HepG2 (cell line): ENCODE measurements around the gene RABL6. TPM values are rescaled to one million over a fixed set of nuclear protein-coding genes. Genes with fewer than 3 reads are reported as not detected.

Source experiments
- ATAC-seq: fragments of 200-7000 bp; cut with Tn5 transposase; 3 replicates; pipeline ENCODE4 v1.9.1; 2020; ENCODE audit warnings: mild to moderate bottlenecking, moderate library complexity
- BruUV-seq: library from RNA; stranded (reverse); fragments of 400-500 nt; replicated peaks from 2 replicates; lab custom pipeline; 2021; lab: Mats Ljungman, UMichigan
- CTCF ChIA-PET: fragments of 300-600 bp; formaldehyde crosslinking; extraction: SDS; loops from one replicate; lab custom pipeline; 2021; ENCODE audit warnings: low total read pairs, inconsistent platforms, low intra/inter-chr PET ratio; lab: Yijun Ruan, JAX
- POLR2A ChIA-PET: fragments of 350-600 bp; sonication (Branson Sonifier 250); formaldehyde crosslinking; loops from one replicate; lab custom pipeline; 2020; ENCODE audit warnings: antibody characterized with exemption, inconsistent platforms; lab: Yijun Ruan, JAX
- DNase-seq: peaks from one replicate; pipeline ENCODE4 v3.0.0-alpha.2; 2015; ENCODE audit warnings: low spot score
- FAIRE-seq: peaks from 3 replicates; lab custom pipeline; 2011; peaks lifted over from hg19 to GRCh38; lab: Jason Lieb, UNC
- H2AFZ ChIP-seq: one replicate; pipeline ENCODE4 v1.6.1; 2011; ENCODE audit warnings: low read length, inconsistent platforms
- H3K27ac ChIP-seq: fragments of 300-600 bp; 3 replicates; pipeline ENCODE4 v1.8.0; 2011; ENCODE audit warnings: mixed run types, mild to moderate bottlenecking, mixed read lengths, low read length, inconsistent platforms; ENCODE audit not compliant: insufficient read depth; ENCODE audit errors: extremely low read length
- H3K27me3 ChIP-seq, 2 experiments: fragments of 200-600 bp in 1 of 2; 2 replicates in 1 of 2; 3 replicates in 1 of 2; pipeline versions ENCODE4 v1.6.0 to v1.8.0; 2011; ENCODE audit warnings: low read length in 2 of 2, mild to moderate bottlenecking in 2 of 2, moderate library complexity in 2 of 2, inconsistent platforms in 1 of 2; ENCODE audit not compliant: insufficient read depth in 2 of 2, control insufficient read depth in 1 of 2
- H3K36me3 ChIP-seq, 2 experiments: fragments of 200-600 bp in 1 of 2; replicated peaks in 1 of 2; 2 replicates in 1 of 2; 3 replicates in 1 of 2; pipeline versions ENCODE4 v1.5.1 to v1.8.0; 2011; ENCODE audit warnings: low read length in 2 of 2, inconsistent platforms in 1 of 2; ENCODE audit not compliant: insufficient read depth in 2 of 2, control insufficient read depth in 1 of 2
- H3K4me1 ChIP-seq: 2 replicates; pipeline ENCODE4 v1.5.1; 2012; ENCODE audit warnings: low read length, inconsistent platforms; ENCODE audit not compliant: insufficient read depth
- H3K4me2 ChIP-seq: 2 replicates; pipeline ENCODE4 v1.6.0; 2011; ENCODE audit warnings: low read depth, low read length, inconsistent platforms
- H3K4me3 ChIP-seq, 3 experiments: fragments of 200-600 bp in 1 of 3; sonication (generic), shearing (Covaris generic) in 1 of 3; replicated peaks in 1 of 3; 2 replicates each; pipeline ENCODE4 v1.5.1; 2011 to 2016; ENCODE audit warnings: low read length in 3 of 3, inconsistent platforms in 2 of 3, low read depth in 2 of 3, mild to moderate bottlenecking in 2 of 3, control low read depth in 1 of 3, mixed read lengths in 1 of 3; ENCODE audit not compliant: insufficient read depth in 1 of 3
- H3K79me2 ChIP-seq: one replicate; pipeline ENCODE4 v1.6.1; 2011; ENCODE audit warnings: low read length, inconsistent platforms; ENCODE audit not compliant: insufficient read depth
- H3K9ac ChIP-seq: 2 replicates; pipeline ENCODE4 v1.6.0; 2011; ENCODE audit warnings: mild to moderate bottlenecking, low read depth, low read length, inconsistent platforms; ENCODE audit not compliant: insufficient read depth
- H3K9me3 ChIP-seq: 2 replicates; pipeline ENCODE4 v1.5.1; 2012; ENCODE audit warnings: mild to moderate bottlenecking, low read length
- H4K20me1 ChIP-seq: 2 replicates; pipeline ENCODE4 v1.6.0; 2011; ENCODE audit warnings: inconsistent platforms, mild to moderate bottlenecking, low read length, moderate library complexity; ENCODE audit not compliant: insufficient read depth
- AGO1 ChIP-seq: fragments of 200-400 bp; formaldehyde crosslinking; IDR thresholded peaks from 2 replicates; pipeline ENCODE4 v1.6.1; 2017; ENCODE audit warnings: mild to moderate bottlenecking, low read depth, low read length, moderate library complexity; ENCODE audit not compliant: poor library complexity, severe bottlenecking
- IRF2 ChIP-seq: IDR thresholded peaks from 2 replicates; pipeline ENCODE4 v1.6.1; 2018; ENCODE audit warnings: missing genetic modification reagents, missing compliant biosample characterization
- KDM5B ChIP-seq: sonication (generic); formaldehyde crosslinking; IDR thresholded peaks from 2 replicates; pipeline ENCODE4 v1.4.0; 2020; ENCODE audit warnings: missing genetic modification reagents, mild to moderate bottlenecking, borderline replicate concordance
- MAF1 ChIP-seq: sonication (generic); formaldehyde crosslinking; IDR thresholded peaks from 2 replicates; pipeline ENCODE4 v1.5.0; 2020; ENCODE audit warnings: missing genetic modification reagents, borderline replicate concordance
- MTF2 ChIP-seq: sonication (generic); formaldehyde crosslinking; IDR thresholded peaks from 2 replicates; pipeline ENCODE4 v1.5.0; 2020; ENCODE audit warnings: missing genetic modification reagents, borderline replicate concordance
- RAD51 ChIP-seq: fragments of 450-650 bp; IDR thresholded peaks from 2 replicates; pipeline ENCODE4 v1.6.1; 2016; ENCODE audit warnings: borderline replicate concordance
- SCMH1 ChIP-seq: sonication (generic); formaldehyde crosslinking; IDR thresholded peaks from 2 replicates; pipeline ENCODE4 v1.9.0; 2021; ENCODE audit warnings: missing genetic modification reagents, mild to moderate bottlenecking, borderline replicate concordance
- TBP ChIP-seq: sonication (generic); formaldehyde crosslinking; IDR thresholded peaks from 2 replicates; pipeline ENCODE4 v1.5.0; 2020; ENCODE audit warnings: missing genetic modification reagents
- ZFP82 ChIP-seq: sonication (generic); formaldehyde crosslinking; IDR thresholded peaks from 2 replicates; pipeline ENCODE4 v1.5.1; 2020; ENCODE audit warnings: mild to moderate bottlenecking, missing genetic modification reagents, borderline replicate concordance
- ZNF256 ChIP-seq: sonication (generic); formaldehyde crosslinking; conservative IDR thresholded peaks from 2 replicates; pipeline ENCODE4 v1.4.0; 2020; ENCODE audit warnings: missing genetic modification reagents
- ZNF33A ChIP-seq: sonication (generic); formaldehyde crosslinking; IDR thresholded peaks from 2 replicates; pipeline ENCODE4 v1.5.1; 2020; ENCODE audit warnings: missing genetic modification reagents, mild to moderate bottlenecking, moderate library complexity, borderline replicate concordance
- ZNF451 ChIP-seq: sonication (generic); formaldehyde crosslinking; IDR thresholded peaks from 2 replicates; pipeline ENCODE4 v1.5.0; 2020; ENCODE audit warnings: mild to moderate bottlenecking, missing genetic modification reagents
- ZNF75D ChIP-seq: sonication (generic); formaldehyde crosslinking; IDR thresholded peaks from 2 replicates; pipeline ENCODE4 v1.8.1; 2023; ENCODE audit warnings: missing genetic modification reagents, mild to moderate bottlenecking, borderline replicate concordance
- ZNF780A ChIP-seq: sonication (generic); formaldehyde crosslinking; IDR thresholded peaks from 2 replicates; pipeline ENCODE4 v1.8.0; 2022; ENCODE audit warnings: mild to moderate bottlenecking, missing genetic modification reagents, moderate library complexity
- whole genome bisulfite sequencing: methylation state at CpG from one replicate; pipeline ENCODE4 v1.1.6; 2017; ENCODE audit warnings: low lambda C conversion rate; 5-methylcytosine and 5-hydroxymethylcytosine counted together
- in situ Hi-C: cut with HindIII; loops from 2 replicates; pipeline ENCODE4 v1.10.0; 2017; ENCODE audit warnings: low pct_unique_long_range_greater_than_20kb; ENCODE audit not compliant: extremely low pct_ligation_motif_present
- intact Hi-C: fragments of 100-400 bp; cut with micrococcal nuclease; formaldehyde crosslinking; loops from one replicate; pipeline ENCODE4 v1.10.0; 2022; ENCODE audit not compliant: unreplicated experiment
- polyA plus RNA-seq, 8 experiments: library from polyadenylated mRNA; depleted of rRNA in 3 of 8; stranded (reverse) in 7 of 8; unstranded in 1 of 8; fragments of >200 nt; fragmentation: Illumina TruSeq in 4 of 8; extraction: Trizol in 4 of 8; gene quantifications; 2 replicates each; pipeline versions ENCODE4 v1.2.1 to v1.2.3, GENCODE V29; 2011 to 2016; ENCODE audit warnings: low read depth in 4 of 8, missing spikeins in 1 of 8, mixed read lengths in 1 of 8; ENCODE audit not compliant: insufficient read depth in 1 of 8
- total RNA-seq, 5 experiments: library from RNA; depleted of rRNA; stranded (reverse); fragments of >200 nt; fragmentation: Illumina TruSeq; extraction: Trizol; gene quantifications; 2 replicates each; pipeline ENCODE4 v1.2.3, GENCODE V29; 2016; ENCODE audit warnings: low read depth in 1 of 5
- TF ChIP-seq, protein P1 (sequence below): sonication (generic); formaldehyde crosslinking; IDR thresholded peaks from 2 replicates; pipeline ENCODE4 v1.5.0; 2020; ENCODE audit warnings: mild to moderate bottlenecking, missing genetic modification reagents, borderline replicate concordance
- TF ChIP-seq, protein P2 (sequence below): IDR thresholded peaks from 2 replicates; pipeline ENCODE4 v1.6.1; 2016; ENCODE audit warnings: low read depth
- TF ChIP-seq, protein P3 (sequence below): sonication (generic); formaldehyde crosslinking; IDR thresholded peaks from 2 replicates; pipeline ENCODE4 v1.9.0; 2021; ENCODE audit warnings: missing genetic modification reagents, borderline replicate concordance

The RABL6 gene
- total and polyA plus RNA-seq, 2 of the 13 experiments (the other 11 are each of a cell fraction or from before 2014, with no cell fraction given): 81.5 to 125 TPM

DNA sequence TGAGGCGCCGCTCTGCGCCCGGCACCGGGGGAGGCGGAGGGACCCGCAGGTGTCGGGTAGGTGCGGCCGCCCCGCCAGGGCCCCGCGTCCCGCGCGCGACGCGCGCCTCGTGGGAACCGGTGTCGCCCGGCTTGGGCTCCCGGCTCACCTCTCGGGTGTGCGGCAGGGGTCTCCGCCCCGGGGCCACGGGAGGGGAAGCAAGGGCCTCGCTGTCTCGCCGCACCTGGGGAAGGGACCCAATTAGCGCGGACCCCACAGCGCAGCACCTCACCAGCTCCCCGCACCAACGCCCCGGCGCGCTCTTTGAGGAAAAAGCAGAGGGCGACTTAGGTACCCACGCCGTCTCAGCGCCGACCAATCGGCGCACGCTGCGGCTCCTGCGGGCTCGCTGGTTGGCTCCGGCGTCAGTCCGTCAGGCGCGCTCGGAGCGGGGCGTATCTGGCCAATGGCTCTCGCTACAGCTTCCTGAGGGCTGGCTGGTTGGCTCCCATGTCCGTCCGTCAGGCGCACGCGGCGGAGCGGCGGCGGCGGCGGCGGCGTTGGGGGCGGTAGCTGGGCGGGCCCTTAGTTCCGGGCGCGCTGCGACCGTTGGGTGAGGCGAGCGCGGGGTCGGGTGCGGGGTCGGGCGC is 78.3 kb downstream of the RABL6 start, which contains the start of gene TRAF2:
TRAF2 (plus strand) TSS at position 567 of the 629 bp plus-strand sequence. CDS start 12,225 bp downstream, outside the sequence.
- ChIA-PET CTCF (no interaction called here), POLR2A (interaction anchor here (0.7 to 7.1 kb wide), 16 partner anchors 10 to 244 kb away, joined by 3 to 45 read pairs (median 5); partner anchors contain the start of genes C8G, EDF1, FBXW5 and MAN1B1)
- BruUV-seq: no TSS peak
- Histone ChIP-seq H2AFZ (no peak within 1 kb of the TSS), H3K27ac (peak within 1 kb of the TSS; percentile 74), H3K4me1 (peaks cover 57% of the 10 kb centered on the region), H3K9me3 (no peaks in the 10 kb centered on the region), H4K20me1 (0 out of 2 replicates have a peak, but pooled peaks cover 10% of the 10 kb centered on the region), H3K79me2 (peaks cover 43% of the 10 kb centered on the region), H3K4me2 (peak within 1 kb of the TSS; percentile 96), H3K9ac (peak within 1 kb of the TSS; percentile 89), H3K4me3 (peak within 1 kb of the TSS; percentile 81 to 92 (median 85)), H3K36me3 (peaks cover 0 to 9% of the 10 kb centered on the region in 2 experiments; a peak in 3 of 5 replicates), H3K27me3 (no peaks in the 10 kb centered on the region)
- no peak for FAIRE-seq
- peak; percentile 85 for ATAC-seq
- 0% methylated on average over 21 of the region's 88 CpGs for WGBS
- in situ Hi-C loops (no loop called here), intact Hi-C loops (loop anchor here (5.0 to 10.0 kb wide), 2 partner anchors 51 to 101 kb away; no protein-coding TSS in a partner anchor)
- DNase-seq: peak; percentile 94
- TF ChIP-seq IRF2 (CRISPR knock-in tag): peak; percentile 53; the same call in 1 of the 2 replicates
- TF ChIP-seq MAF1 (CRISPR knock-in tag): peak; percentile 70; the same call in 1 of the 2 replicates
- TF ChIP-seq, protein P1, sequence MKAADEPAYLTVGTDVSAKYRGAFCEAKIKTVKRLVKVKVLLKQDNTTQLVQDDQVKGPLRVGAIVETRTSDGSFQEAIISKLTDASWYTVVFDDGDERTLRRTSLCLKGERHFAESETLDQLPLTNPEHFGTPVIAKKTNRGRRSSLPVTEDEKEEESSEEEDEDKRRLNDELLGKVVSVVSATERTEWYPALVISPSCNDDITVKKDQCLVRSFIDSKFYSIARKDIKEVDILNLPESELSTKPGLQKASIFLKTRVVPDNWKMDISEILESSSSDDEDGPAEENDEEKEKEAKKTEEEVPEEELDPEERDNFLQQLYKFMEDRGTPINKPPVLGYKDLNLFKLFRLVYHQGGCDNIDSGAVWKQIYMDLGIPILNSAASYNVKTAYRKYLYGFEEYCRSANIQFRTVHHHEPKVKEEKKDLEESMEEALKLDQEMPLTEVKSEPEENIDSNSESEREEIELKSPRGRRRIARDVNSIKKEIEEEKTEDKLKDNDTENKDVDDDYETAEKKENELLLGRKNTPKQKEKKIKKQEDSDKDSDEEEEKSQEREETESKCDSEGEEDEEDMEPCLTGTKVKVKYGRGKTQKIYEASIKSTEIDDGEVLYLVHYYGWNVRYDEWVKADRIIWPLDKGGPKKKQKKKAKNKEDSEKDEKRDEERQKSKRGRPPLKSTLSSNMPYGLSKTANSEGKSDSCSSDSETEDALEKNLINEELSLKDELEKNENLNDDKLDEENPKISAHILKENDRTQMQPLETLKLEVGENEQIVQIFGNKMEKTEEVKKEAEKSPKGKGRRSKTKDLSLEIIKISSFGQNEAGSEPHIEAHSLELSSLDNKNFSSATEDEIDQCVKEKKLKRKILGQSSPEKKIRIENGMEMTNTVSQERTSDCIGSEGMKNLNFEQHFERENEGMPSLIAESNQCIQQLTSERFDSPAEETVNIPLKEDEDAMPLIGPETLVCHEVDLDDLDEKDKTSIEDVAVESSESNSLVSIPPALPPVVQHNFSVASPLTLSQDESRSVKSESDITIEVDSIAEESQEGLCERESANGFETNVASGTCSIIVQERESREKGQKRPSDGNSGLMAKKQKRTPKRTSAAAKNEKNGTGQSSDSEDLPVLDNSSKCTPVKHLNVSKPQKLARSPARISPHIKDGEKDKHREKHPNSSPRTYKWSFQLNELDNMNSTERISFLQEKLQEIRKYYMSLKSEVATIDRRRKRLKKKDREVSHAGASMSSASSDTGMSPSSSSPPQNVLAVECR (CRISPR knock-in tag): peak; percentile 67; the same call in 1 of the 2 replicates
- no peak for TF ChIP-seq ZNF33A (CRISPR knock-in tag)
- TF ChIP-seq MTF2: no peak
- no peak for TF ChIP-seq ZFP82 (CRISPR knock-in tag)
- TF ChIP-seq ZNF256 (CRISPR knock-in tag): no peak
- TF ChIP-seq, protein P2, sequence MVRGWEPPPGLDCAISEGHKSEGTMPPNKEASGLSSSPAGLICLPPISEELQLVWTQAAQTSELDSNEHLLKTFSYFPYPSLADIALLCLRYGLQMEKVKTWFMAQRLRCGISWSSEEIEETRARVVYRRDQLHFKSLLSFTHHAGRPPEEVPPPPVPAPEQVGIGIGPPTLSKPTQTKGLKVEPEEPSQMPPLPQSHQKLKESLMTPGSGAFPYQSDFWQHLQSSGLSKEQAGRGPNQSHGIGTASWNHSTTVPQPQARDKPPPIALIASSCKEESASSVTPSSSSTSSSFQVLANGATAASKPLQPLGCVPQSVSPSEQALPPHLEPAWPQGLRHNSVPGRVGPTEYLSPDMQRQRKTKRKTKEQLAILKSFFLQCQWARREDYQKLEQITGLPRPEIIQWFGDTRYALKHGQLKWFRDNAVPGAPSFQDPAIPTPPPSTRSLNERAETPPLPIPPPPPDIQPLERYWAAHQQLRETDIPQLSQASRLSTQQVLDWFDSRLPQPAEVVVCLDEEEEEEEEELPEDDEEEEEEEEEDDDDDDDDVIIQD (CRISPR knock-in tag): no peak
- no peak for TF ChIP-seq AGO1
- TF ChIP-seq TBP: no peak
- peak; percentile 68; the same call in 1 of the 2 replicates for TF ChIP-seq KDM5B (CRISPR knock-in tag)
- TF ChIP-seq ZNF780A (CRISPR knock-in tag): no peak
- peak; percentile 44 for TF ChIP-seq ZNF451 (CRISPR knock-in tag)
- no peak for TF ChIP-seq ZNF75D
- no peak for TF ChIP-seq SCMH1
- TF ChIP-seq, protein P3, sequence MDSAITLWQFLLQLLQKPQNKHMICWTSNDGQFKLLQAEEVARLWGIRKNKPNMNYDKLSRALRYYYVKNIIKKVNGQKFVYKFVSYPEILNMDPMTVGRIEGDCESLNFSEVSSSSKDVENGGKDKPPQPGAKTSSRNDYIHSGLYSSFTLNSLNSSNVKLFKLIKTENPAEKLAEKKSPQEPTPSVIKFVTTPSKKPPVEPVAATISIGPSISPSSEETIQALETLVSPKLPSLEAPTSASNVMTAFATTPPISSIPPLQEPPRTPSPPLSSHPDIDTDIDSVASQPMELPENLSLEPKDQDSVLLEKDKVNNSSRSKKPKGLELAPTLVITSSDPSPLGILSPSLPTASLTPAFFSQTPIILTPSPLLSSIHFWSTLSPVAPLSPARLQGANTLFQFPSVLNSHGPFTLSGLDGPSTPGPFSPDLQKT (CRISPR knock-in tag): no peak
- TF ChIP-seq RAD51: no peak
